ENCODE measurements around the gene SYCE1. TPM values are rescaled to one million over a fixed set of nuclear protein-coding genes. Genes with fewer than 3 reads are reported as not detected.

SYCE1 gene
- total RNA-seq, 2 donors from 2014 or later = 1.0 to 2.0 TPM

GRCh38 chr10:133530506-133530905, 34.9 kb downstream of the SYCE1 start:
- no peak for DNase-seq
- no peak for ATAC-seq

DNA sequence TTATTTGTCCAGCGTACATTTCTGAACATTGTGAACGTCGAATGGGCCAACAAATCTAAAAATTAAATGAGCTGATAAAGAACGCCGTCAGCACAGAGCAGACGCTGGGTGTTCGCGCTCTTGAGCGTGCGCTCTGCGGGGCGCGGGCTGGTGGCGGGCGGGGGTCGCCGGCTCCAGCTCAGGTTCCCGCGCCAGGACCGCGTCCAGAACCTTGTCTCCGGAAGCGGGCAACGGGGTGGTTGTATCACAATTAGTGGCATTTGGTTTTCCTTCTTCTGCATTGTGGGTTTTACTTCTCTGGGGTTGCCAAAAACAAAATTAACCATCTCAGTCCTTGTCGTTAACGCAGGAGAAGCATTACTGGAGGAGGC, 35.8 kb downstream of the SYCE1 start:
- Histone ChIP-seq H3K27me3 (no peaks in the 10 kb centered on the region), H3K4me3 (no peak overlapping the region), H3K4me1 (peaks cover 32% of the 10 kb centered on the region), H3K27ac (no peak overlapping the region), H3K9me3 (no peaks in the 10 kb centered on the region), H3K36me3 (replicated peaks in 1 of 2; ENCODE audit: insufficient read depth in 1 of 2, low read depth in 2 of 2) (no peaks in the 10 kb centered on the region)
- ATAC-seq (no peak), DNase-seq (no peak)
- TF ChIP-seq, protein P1, sequence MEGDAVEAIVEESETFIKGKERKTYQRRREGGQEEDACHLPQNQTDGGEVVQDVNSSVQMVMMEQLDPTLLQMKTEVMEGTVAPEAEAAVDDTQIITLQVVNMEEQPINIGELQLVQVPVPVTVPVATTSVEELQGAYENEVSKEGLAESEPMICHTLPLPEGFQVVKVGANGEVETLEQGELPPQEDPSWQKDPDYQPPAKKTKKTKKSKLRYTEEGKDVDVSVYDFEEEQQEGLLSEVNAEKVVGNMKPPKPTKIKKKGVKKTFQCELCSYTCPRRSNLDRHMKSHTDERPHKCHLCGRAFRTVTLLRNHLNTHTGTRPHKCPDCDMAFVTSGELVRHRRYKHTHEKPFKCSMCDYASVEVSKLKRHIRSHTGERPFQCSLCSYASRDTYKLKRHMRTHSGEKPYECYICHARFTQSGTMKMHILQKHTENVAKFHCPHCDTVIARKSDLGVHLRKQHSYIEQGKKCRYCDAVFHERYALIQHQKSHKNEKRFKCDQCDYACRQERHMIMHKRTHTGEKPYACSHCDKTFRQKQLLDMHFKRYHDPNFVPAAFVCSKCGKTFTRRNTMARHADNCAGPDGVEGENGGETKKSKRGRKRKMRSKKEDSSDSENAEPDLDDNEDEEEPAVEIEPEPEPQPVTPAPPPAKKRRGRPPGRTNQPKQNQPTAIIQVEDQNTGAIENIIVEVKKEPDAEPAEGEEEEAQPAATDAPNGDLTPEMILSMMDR (IDR thresholded peaks at IDR 0.05) = no peak
- TF ChIP-seq POLR2A (IDR thresholded peaks at IDR 0.05) = no peak
- intact Hi-C loops (cut with DNase I) = no loop called here
- 7 to 34% methylated on average over 26 of the region's 26 CpGs for WGBS, 2 donors

More at GRCh38 chr10:133530506-133530905, 34.9 kb downstream of the SYCE1 start:
- TF ChIP-seq, protein P1 (IDR thresholded peaks at IDR 0.05) = no peak
- TF ChIP-seq POLR2A (IDR thresholded peaks at IDR 0.05) = no peak
- Histone ChIP-seq H3K27ac (no peak overlapping the region), H3K27me3 (no peaks in the 10 kb centered on the region), H3K9me3 (no peaks in the 10 kb centered on the region), H3K4me3 (no peak overlapping the region), H3K4me1 (peaks cover 32% of the 10 kb centered on the region), H3K36me3 (replicated peaks in 1 of 2; ENCODE audit: insufficient read depth in 1 of 2, low read depth in 2 of 2) (no peaks in the 10 kb centered on the region)
- intact Hi-C loops (cut with DNase I) = no loop called here
- WGBS, 2 donors = 59 to 79% methylated on average over 9 of the region's 9 CpGs

DNA sequence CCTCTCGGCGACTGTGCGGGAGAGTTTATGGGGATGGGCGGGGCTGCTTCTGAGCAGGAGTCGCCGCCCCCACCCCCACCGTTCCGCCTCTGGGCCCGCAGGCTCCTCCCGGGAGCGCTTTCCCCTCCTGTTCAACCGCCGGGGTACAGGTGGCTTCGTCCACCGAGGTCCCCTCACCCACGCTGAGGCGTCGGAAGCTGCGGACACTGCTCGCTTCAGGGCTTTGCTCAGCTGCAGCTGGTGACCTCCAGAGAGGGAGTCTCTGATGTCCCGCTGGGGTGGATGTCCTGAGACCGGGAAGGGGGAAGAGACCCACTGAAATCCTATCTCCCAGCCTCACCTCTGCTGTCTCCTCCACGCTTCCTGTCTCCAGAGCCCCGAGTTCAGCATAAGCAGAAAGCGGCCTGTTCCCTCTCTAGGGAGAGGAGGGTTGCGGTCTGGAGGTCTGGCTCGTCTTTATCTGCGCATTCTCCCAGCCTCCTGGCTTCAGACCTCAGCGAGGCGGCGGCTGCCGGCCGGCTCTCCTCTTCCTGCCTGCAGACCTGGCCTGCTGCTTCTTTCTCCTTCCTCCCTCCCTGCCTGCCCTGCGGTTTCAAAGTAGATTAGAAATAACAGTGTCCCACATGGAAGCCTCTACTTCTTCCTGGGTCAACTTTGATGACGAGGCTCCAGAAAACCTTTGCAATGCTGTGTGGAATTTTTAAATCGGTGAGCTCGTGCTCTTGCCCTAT, 36.4 kb downstream of the SYCE1 start:
- ATAC-seq = peak; percentile 67
- Histone ChIP-seq H3K36me3 (replicated peaks in 1 of 2; ENCODE audit: insufficient read depth in 1 of 2, low read depth in 2 of 2) (no peaks in the 10 kb centered on the region), H3K4me3 (peak overlapping the region in 1 of 2 donors; percentile 10), H3K9me3 (no peaks in the 10 kb centered on the region), H3K27ac (peak overlapping the region in 2 of 4 donors; percentile 12 to 49), H3K27me3 (no peaks in the 10 kb centered on the region), H3K4me1 (peaks cover 32% of the 10 kb centered on the region)
- WGBS, 2 donors = 2 to 22% methylated on average over 28 to 37 of the region's 37 CpGs
- peak; percentile 34 to 71 (median 48) for DNase-seq
- TF ChIP-seq, protein P1 (IDR thresholded peaks at IDR 0.05) = no peak
- peak in 1 of 3 donors; percentile 1 for TF ChIP-seq POLR2A (IDR thresholded peaks at IDR 0.05)
- intact Hi-C loops (cut with DNase I) = no loop called here

DNA sequence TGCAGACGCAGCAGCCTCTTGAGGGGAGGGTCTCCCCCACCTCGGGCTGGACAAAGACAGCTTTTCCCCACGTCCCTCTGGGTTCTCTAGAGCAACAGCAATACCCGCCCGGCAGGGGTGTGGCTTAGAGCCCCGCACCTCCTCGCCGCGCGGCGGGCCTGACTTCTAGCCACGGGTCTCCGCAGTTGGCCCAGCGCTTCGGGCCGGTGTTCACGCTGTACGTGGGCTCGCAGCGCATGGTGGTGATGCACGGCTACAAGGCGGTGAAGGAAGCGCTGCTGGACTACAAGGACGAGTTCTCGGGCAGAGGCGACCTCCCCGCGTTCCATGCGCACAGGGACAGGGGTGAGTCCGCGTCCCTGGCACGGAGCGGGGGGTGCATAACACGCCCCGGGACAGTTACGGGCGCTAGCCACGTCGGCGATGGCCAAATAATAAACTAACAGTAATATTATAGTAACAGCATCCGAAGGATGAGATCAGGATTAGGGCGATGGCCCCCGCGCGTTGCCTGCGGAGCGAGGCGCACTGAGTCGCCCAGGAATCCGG, 37.0 kb downstream of the SYCE1 start:
- Histone ChIP-seq H3K4me3 (peak overlapping the region; percentile 10), H3K4me1 (peaks cover 32% of the 10 kb centered on the region), H3K9me3 (no peaks in the 10 kb centered on the region), H3K27ac (peak overlapping the region in 2 of 4 donors; percentile 26 to 71), H3K36me3 (replicated peaks in 1 of 2; ENCODE audit: insufficient read depth in 1 of 2, low read depth in 2 of 2) (no peaks in the 10 kb centered on the region), H3K27me3 (no peaks in the 10 kb centered on the region)
- TF ChIP-seq, protein P1 (IDR thresholded peaks at IDR 0.05) = no peak
- peak; percentile 10 to 63 (median 32) for TF ChIP-seq POLR2A (IDR thresholded peaks at IDR 0.05)
- WGBS, 2 donors = 0 to 26% methylated on average over 14 to 50 of the region's 50 CpGs
- intact Hi-C loops (cut with DNase I) = no loop called here
- ATAC-seq (peak; percentile 49), DNase-seq (peak in 2 of 4 donors; percentile 31 to 51)

All from body of pancreas (tissue), 4 donors.